Ovary (tissue), 9 donors: ENCODE results near the gene TOMM70. TPM values are rescaled to one million over a fixed set of nuclear protein-coding genes. Genes with fewer than 3 reads are reported as not detected.
A peak's percentile ranks its signal among the peaks of the same experiment; 100 is the strongest.

Experiments used
- DNase-seq, 5 donors: peaks; one replicate each; pipeline ENCODE4 v3.0.0-alpha.2; 2019 to 2020
- H3K27ac ChIP-seq, 2 donors: fragments of 200-600 bp; one replicate each; pipeline versions ENCODE4 v1.5.1 to v1.8.0; 2019 to 2022
- H3K27me3 ChIP-seq: fragments of 200-600 bp; one replicate; pipeline ENCODE4 v1.8.0; 2022
- H3K36me3 ChIP-seq: fragments of 200-600 bp; sonication (generic); one replicate; pipeline ENCODE4 v1.5.1; 2019
- H3K4me1 ChIP-seq: one replicate; pipeline ENCODE4 v1.8.1; 2013; ENCODE audit warnings: mild to moderate bottlenecking, moderate library complexity; ENCODE audit not compliant: insufficient read depth
- H3K4me3 ChIP-seq: fragments of 200-600 bp; sonication (generic); one replicate; pipeline ENCODE4 v1.5.1; 2017
- H3K9me3 ChIP-seq, 2 donors: fragments of 200-600 bp in 1 of 2; sonication (generic) in 1 of 2; one replicate each; pipeline versions ENCODE4 v1.5.1 to v1.8.1; 2013 to 2019; ENCODE audit warnings: mild to moderate bottlenecking in 1 of 2, moderate library complexity in 1 of 2
- EP300 ChIP-seq: sonication (generic); formaldehyde crosslinking; IDR thresholded peaks from one replicate; pipeline ENCODE4 v1.6.1; 2017; ENCODE audit warnings: antibody characterized with exemption
- POLR2A ChIP-seq: fragments of 450-650 bp; IDR thresholded peaks from one replicate; pipeline ENCODE4 v1.6.1; 2017; ENCODE audit warnings: antibody characterized with exemption, mild to moderate bottlenecking, moderate library complexity
- WGBS, 3 donors: extraction: QIAGEN DNeasy Blood & Tissue Kit in 1 of 3; methylation state at CpG; one replicate each; pipeline versions ENCODE4 v1.1.5 to v1.1.7; 2013 to 2017; 5-methylcytosine and 5-hydroxymethylcytosine counted together
- intact Hi-C, 4 donors: fragments of 100-400 bp; cut with DNase I; formaldehyde crosslinking; loops; one replicate each; pipeline versions ENCODE4 v1.11.0 to v1.15.1; 2022 to 2023
- polyA plus RNA-seq, 2 donors: library from polyadenylated mRNA; stranded (reverse); fragments of 200-250 nt in 1 of 2; fragments of 350-450 nt in 1 of 2; fragmentation: Illumina TruSeq in 1 of 2; extraction: RNeasy Lipid Tissue Mini Kit (QIAGEN cat#74804) in 1 of 2; gene quantifications; one replicate each; pipeline ENCODE4 v1.2.3, GENCODE V29; 2013 to 2014
- total RNA-seq, 7 donors: library from RNA; depleted of rRNA in 2 of 7; stranded (reverse); fragments of >200 nt in 2 of 7; fragmentation: NEBNext Ultra II Directional in 3 of 7; extraction: Animal tissue kit (Norgen Biotek cat#: 25700) in 3 of 7; gene quantifications; one replicate each; pipeline versions ENCODE4 v1.1.0 to v1.2.4, GENCODE V29; 2016 to 2023
- TF ChIP-seq, protein P1 (sequence below), 3 donors: fragments of 450-650 bp in 2 of 3; fragments of 200-600 bp in 1 of 3; IDR thresholded peaks; one replicate each; pipeline versions ENCODE4 v1.5.1 to v1.8.0; 2016 to 2022; ENCODE audit warnings: antibody characterized with exemption in 3 of 3, mild to moderate bottlenecking in 1 of 3
- donor health status: DM: no; HTN: no; CAD: no; lungs with moderate emphysema.
- donor health status: DM: no; HTN: no; CAD: no.
- donor health status: Bipolar disorder and iron deficiency.
- donor health status: DM: yes; HTN: yes; CAD: no.
- donor health status: DM: no; HTN: no; CAD: no.
- donor health status: DM: yes; HTN: yes; CAD: no.

TOMM70 gene
- total and polyA plus RNA-seq, 9 donors, result 24.7 to 53.6 (median 37.3) TPM

DNA sequence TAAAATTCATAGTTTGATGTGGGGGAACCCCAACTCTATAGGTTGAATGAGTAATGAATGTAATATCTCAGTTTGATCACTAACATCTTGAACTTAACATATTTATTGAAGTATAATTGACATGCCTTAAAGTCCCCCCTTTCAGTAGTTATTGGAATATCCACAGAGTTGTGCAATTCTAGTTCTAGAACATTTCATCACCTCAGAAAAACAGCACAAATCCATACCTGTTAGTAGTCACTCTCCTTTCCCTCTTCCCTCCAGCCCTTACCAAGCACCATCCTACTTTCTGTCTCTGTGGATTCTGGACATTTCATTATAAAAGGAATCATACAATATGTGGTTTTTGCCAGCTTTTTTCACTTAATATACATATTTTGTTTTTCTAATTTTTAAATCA is 75.1 kb downstream of the TOMM70 start:
- intact Hi-C loops, result loop anchor here in 1 of 4 donors (10.0 kb wide), 1 partner anchor 69 kb away; no protein-coding TSS in a partner anchor
- H3K4me1 ChIP-seq, result no peaks in the 10 kb centered on the region
- no peak overlapping the region for H3K27ac ChIP-seq
- no peak for TF ChIP-seq EP300
- no peak for TF ChIP-seq POLR2A
- TF ChIP-seq, protein P1, sequence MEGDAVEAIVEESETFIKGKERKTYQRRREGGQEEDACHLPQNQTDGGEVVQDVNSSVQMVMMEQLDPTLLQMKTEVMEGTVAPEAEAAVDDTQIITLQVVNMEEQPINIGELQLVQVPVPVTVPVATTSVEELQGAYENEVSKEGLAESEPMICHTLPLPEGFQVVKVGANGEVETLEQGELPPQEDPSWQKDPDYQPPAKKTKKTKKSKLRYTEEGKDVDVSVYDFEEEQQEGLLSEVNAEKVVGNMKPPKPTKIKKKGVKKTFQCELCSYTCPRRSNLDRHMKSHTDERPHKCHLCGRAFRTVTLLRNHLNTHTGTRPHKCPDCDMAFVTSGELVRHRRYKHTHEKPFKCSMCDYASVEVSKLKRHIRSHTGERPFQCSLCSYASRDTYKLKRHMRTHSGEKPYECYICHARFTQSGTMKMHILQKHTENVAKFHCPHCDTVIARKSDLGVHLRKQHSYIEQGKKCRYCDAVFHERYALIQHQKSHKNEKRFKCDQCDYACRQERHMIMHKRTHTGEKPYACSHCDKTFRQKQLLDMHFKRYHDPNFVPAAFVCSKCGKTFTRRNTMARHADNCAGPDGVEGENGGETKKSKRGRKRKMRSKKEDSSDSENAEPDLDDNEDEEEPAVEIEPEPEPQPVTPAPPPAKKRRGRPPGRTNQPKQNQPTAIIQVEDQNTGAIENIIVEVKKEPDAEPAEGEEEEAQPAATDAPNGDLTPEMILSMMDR (IDR thresholded peaks at IDR 0.05), result no peak
- H3K4me3 ChIP-seq, result no peak overlapping the region
- DNase-seq, result no peak
- H3K9me3 ChIP-seq, result no peaks in the 10 kb centered on the region
- no peaks in the 10 kb centered on the region for H3K27me3 ChIP-seq
- H3K36me3 ChIP-seq, result no peaks in the 10 kb centered on the region

DNA sequence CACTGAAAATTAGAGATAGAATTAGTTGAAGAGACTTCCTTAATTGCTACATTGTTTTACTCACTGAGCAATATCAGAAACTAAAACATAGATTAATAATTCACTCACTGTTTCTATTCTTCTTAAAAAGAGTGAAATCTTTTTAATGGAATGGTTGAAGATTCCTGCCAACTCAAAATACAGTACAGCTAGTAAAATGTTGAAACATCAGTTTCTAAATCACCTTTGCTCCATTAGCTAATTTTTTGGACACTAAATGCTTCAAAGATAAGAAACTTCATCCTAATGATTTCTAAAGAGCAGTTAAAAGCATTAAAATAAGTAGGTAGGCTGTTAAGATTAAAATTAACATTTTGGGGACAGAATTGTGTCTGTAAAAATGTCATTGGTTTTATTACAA is 76.8 kb downstream of the TOMM70 start:
- H3K4me1 ChIP-seq, result no peaks in the 10 kb centered on the region
- H3K27me3 ChIP-seq, result no peaks in the 10 kb centered on the region
- H3K4me3 ChIP-seq, result no peak overlapping the region
- no peaks in the 10 kb centered on the region for H3K9me3 ChIP-seq
- no peak overlapping the region for H3K27ac ChIP-seq
- intact Hi-C loops, result loop anchor here in 1 of 4 donors (10.0 kb wide), 1 partner anchor 71 kb away; no protein-coding TSS in a partner anchor
- no peak for TF ChIP-seq POLR2A
- TF ChIP-seq EP300, result no peak
- TF ChIP-seq, protein P1 (IDR thresholded peaks at IDR 0.05), result no peak
- DNase-seq, result no peak
- no peaks in the 10 kb centered on the region for H3K36me3 ChIP-seq

DNA sequence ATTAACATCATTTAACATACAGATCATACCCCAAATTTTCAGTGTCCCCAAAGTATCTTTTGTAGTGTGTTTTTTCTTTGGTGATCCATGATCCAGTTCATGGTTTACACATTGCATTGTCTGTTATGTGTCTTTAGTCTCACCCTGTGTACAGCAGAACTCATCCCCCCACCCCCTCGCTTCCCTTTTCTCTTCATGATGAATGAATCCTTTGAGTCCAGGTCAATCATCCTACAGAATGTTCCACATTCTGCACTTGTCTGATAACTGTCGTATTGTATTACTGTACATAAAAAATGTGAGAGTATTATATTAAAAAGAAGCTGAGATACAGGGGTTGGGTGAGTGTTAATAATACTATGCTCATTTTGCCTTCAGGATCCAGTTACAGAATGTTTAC is 80.9 kb downstream of the TOMM70 start:
- Histone ChIP-seq H3K27ac (no peak overlapping the region), H3K9me3 (no peaks in the 10 kb centered on the region), H3K4me3 (no peak overlapping the region), H3K36me3 (no peaks in the 10 kb centered on the region), H3K4me1 (peaks cover 1% of the 10 kb centered on the region), H3K27me3 (no peaks in the 10 kb centered on the region)
- WGBS, 3 donors, result 93 to 94% (median 93%) methylated on average over 2 of the region's 2 CpGs
- DNase-seq, result no peak
- intact Hi-C loops, result loop anchor here in 1 of 4 donors (10.0 kb wide), 1 partner anchor 75 kb away; no protein-coding TSS in a partner anchor
- TF ChIP-seq, protein P1 (IDR thresholded peaks at IDR 0.05), result no peak
- TF ChIP-seq EP300 (no peak), POLR2A (no peak)

DNA sequence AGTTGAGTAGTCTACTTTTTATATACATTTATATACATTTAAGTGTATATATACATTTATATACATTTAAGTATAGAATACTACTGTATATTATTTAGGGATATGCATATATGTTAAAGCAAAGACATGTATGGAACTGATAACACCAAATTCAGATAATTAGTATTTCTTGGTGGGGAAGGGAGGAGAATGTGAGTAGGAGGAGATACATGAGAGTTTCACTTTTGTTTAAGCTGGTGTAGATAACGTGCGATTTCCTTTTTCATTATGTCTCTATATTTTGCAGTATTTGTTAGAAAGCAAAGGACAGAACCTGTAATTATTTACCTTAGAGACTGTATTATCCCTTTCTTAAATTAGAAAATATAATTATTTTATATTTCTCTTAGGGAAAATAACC is 83.0 kb downstream of the TOMM70 start:
- no peaks in the 10 kb centered on the region for H3K9me3 ChIP-seq
- no peaks in the 10 kb centered on the region for H3K36me3 ChIP-seq
- WGBS, 3 donors, result 77 to 82% (median 77%) methylated on average over 2 of the region's 2 CpGs
- H3K4me3 ChIP-seq, result no peak overlapping the region
- peaks cover 1% of the 10 kb centered on the region for H3K4me1 ChIP-seq
- H3K27me3 ChIP-seq, result no peaks in the 10 kb centered on the region
- no peak for TF ChIP-seq EP300
- intact Hi-C loops, result no loop called here
- no peak for DNase-seq
- no peak overlapping the region for H3K27ac ChIP-seq

DNA sequence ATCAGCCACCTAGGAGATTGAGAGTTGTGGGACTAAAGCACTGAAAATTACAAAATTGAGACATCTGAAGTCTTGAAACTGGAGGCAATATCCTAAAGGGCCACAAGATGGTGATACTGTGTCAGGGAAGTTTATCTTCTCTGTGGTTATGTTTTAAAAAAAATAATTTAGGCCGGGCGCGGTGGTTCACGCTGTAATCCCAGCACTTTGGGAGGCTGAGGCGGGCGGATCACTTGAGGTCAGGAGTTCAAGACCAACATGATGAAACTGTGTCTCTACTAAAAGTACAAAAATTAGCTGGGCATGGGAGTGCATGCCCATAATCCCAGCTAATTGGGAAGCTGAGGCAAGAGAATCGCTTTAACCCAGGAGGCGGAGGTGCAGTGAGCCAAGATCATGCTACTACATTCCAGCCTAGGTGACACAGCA is 84.2 kb downstream of the TOMM70 start:
- no peak for TF ChIP-seq EP300
- TF ChIP-seq, protein P1 (IDR thresholded peaks at IDR 0.05), result peak; percentile 51 to 64 (median 55)
- H3K36me3 ChIP-seq, result no peaks in the 10 kb centered on the region
- WGBS, 3 donors, result 22 to 30% (median 25%) methylated on average over 8 of the region's 8 CpGs
- peak; percentile 22 to 64 (median 45) for DNase-seq
- no peak overlapping the region for H3K4me3 ChIP-seq
- no peak overlapping the region for H3K27ac ChIP-seq
- H3K9me3 ChIP-seq, result no peaks in the 10 kb centered on the region
- intact Hi-C loops, result no loop called here
- H3K27me3 ChIP-seq, result no peaks in the 10 kb centered on the region
- H3K4me1 ChIP-seq, result peaks cover 1% of the 10 kb centered on the region

Other genes with a start within 250 kb of the TOMM70 start
- gene TBC1D23, start 140.1 kb downstream of the TOMM70 start, total RNA-seq, result 10 to 100 TPM; 21.9 to 52.7 (median 38.9) TPM
- 10 to 100 TPM; 20.1 to 27.9 TPM for gene TBC1D23, start 140.1 kb downstream of the TOMM70 start, polyA plus RNA-seq
- gene NIT2, start 66.3 kb downstream of the TOMM70 start, total RNA-seq, result 10 to 100 TPM; 13.5 to 45.2 (median 34.8) TPM
- 10 to 100 TPM; 22.4 to 38.1 TPM for gene NIT2, start 66.3 kb downstream of the TOMM70 start, polyA plus RNA-seq
- 1 to 10 TPM; 2.6 to 5.3 (median 4.4) TPM for gene LNP1, start 450 bp upstream of the TOMM70 start, total RNA-seq
- 1 to 10 TPM; 2.4 to 7.9 TPM for gene LNP1, start 450 bp upstream of the TOMM70 start, polyA plus RNA-seq
- gene TMEM45A, start 91.5 kb upstream of the TOMM70 start, total RNA-seq, result 10 to 100 TPM in 2 of 7 donors, 1 to 10 TPM in 5; 6.1 to 21.5 (median 9.0) TPM
- gene TMEM45A, start 91.5 kb upstream of the TOMM70 start, polyA plus RNA-seq, result 10 to 100 TPM; 11.8 to 72.0 TPM
- gene ADGRG7, start 208.5 kb upstream of the TOMM70 start, total RNA-seq, result not detected
- not detected for gene ADGRG7, start 208.5 kb upstream of the TOMM70 start, polyA plus RNA-seq